ENCODE results near the gene INCA1. TPM values are rescaled to one million over a fixed set of nuclear protein-coding genes. Genes with fewer than 3 reads are reported as not detected.

Gene INCA1
- total and polyA plus RNA-seq, 2 of the 13 experiments (the other 11 are each of a cell fraction or from before 2014, with no cell fraction given): 0.93 to 2.6 TPM

DNA sequence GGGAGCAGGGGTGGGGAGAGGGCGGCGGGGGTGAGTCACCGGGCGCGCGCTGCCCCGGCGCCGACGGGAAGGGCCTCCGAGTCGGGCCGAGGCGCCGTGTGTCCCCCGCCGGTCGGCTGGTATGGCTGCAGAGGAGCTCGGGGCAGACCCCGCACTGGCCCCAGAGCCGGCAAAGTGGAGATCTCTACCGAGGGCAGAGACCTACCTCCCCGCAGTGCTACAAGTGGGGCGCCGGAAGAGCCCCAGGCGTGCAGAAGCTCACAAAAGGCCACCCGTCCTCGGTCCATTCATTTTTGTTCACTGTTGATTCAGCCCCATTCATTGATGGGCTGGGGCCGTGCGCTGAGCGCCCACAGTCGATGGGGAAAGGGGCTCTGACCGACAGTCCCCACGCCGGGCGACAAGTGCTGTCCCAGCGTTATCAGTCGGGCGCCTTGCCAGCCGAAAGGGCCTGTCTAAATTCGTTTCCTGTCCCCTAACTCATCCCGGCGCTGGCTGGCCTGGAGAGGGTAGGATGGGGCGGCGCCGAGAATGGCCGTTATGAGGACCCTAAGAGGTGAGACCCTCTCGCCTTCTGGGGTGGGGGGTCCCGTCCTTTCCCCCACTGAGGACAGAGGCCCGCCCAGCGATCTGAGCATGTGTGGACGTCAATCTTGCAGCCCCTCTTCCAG, 47.1 kb downstream of the INCA1 start (continued):
- TF ChIP-seq ZNF569 (CRISPR knock-in tag; IDR thresholded peaks at IDR 0.05; ENCODE audit: borderline replicate concordance) (no peak; the same call in 1 of the 2 replicates), ZNF282 (IDR thresholded peaks at IDR 0.05; ENCODE audit: partially characterized antibody) (no peak), ZBTB37 (CRISPR knock-in tag; IDR thresholded peaks at IDR 0.05) (peak; percentile 55; the same call in 1 of the 2 replicates), GLI4 (CRISPR knock-in tag; IDR thresholded peaks at IDR 0.05; ENCODE audit: borderline replicate concordance) (no peak), ZNF724P (CRISPR knock-in tag; IDR thresholded peaks at IDR 0.05; ENCODE audit: borderline replicate concordance) (no peak), SIN3A (IDR thresholded peaks at IDR 0.05; ENCODE audit: borderline replicate concordance, low read depth, low read length) (peak; percentile 65; the same call in 1 of the 2 replicates), ZNF513 (CRISPR knock-in tag; conservative IDR thresholded peaks at IDR 0.05) (no peak), GTF2F1 (IDR thresholded peaks at IDR 0.05; ENCODE audit: low read length) (no peak), ZSCAN29 (CRISPR knock-in tag; conservative IDR thresholded peaks at IDR 0.05) (no peak), CBX1 (IDR thresholded peaks at IDR 0.05; ENCODE audit: low read depth) (no peak), ZBTB46 (CRISPR knock-in tag; IDR thresholded peaks at IDR 0.05; ENCODE audit: borderline replicate concordance) (no peak), IKZF5 (CRISPR knock-in tag; IDR thresholded peaks at IDR 0.05) (0 out of 2 replicates have a peak, but pooled peaks have one; percentile 52), ZNF891 (CRISPR knock-in tag; IDR thresholded peaks at IDR 0.05) (no peak), ATM (IDR thresholded peaks at IDR 0.05; ENCODE audit: borderline replicate concordance) (no peak), ZNF496 (CRISPR knock-in tag; IDR thresholded peaks at IDR 0.05; ENCODE audit: insufficient replicate concordance) (no peak), GFI1 (CRISPR knock-in tag; IDR thresholded peaks at IDR 0.05; ENCODE audit: borderline replicate concordance) (no peak), ZNF501 (CRISPR knock-in tag; IDR thresholded peaks at IDR 0.05) (no peak)
- TF ChIP-seq, protein P1, sequence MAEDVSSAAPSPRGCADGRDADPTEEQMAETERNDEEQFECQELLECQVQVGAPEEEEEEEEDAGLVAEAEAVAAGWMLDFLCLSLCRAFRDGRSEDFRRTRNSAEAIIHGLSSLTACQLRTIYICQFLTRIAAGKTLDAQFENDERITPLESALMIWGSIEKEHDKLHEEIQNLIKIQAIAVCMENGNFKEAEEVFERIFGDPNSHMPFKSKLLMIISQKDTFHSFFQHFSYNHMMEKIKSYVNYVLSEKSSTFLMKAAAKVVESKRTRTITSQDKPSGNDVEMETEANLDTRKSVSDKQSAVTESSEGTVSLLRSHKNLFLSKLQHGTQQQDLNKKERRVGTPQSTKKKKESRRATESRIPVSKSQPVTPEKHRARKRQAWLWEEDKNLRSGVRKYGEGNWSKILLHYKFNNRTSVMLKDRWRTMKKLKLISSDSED (CRISPR knock-in tag; IDR thresholded peaks at IDR 0.05): no peak

All from HepG2 (cell line).